ENCODE data around the gene TRIM33. TPM values are rescaled to one million over a fixed set of nuclear protein-coding genes. Genes with fewer than 3 reads are reported as not detected.
"Not testable (repeated sequence)": the region's sequence is repeated elsewhere in the genome, so short reads cannot be mapped to it uniquely, and the experiment has no call there.

Gene TRIM33
- polyA plus RNA-seq, 4 donors: 38.6 to 54.6 (median 53.3) TPM

DNA sequence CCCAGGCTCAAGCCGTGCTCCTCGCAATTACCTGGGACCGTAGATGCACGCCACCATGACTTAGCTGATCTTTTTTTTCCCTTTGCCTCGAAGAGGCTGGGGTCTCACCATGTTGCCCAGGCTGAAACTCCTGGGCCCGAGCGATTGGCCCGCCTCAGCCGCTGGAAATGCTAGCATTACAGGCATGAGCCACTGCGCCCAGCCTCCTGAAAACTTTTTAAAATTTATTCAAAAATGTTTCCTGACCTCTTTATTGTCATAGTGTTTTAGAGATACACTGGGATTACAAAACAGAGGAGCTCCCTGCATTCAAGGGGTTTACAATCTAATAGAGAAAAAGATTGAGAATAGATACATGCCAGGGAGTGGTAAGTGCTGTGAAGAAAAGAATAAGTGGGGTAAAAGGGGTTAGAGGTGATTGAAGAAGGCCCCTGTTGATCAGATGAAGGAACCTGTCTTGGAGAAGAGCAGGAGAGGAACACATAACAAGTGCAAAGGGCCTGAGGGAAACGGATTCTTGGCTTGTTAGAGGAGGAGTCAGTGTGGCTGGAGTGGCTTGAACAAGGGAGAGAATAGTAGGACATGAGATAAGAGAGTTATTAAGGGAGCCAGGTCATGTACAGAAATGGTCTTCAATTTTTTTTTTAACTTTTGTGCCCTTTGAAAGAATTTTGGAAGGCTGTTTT, 1.7 kb upstream of the TRIM33 start:
- DNase-seq (ENCODE audit: low read depth in 4 of 4, low spot score in 3 of 4): no peak

DNA sequence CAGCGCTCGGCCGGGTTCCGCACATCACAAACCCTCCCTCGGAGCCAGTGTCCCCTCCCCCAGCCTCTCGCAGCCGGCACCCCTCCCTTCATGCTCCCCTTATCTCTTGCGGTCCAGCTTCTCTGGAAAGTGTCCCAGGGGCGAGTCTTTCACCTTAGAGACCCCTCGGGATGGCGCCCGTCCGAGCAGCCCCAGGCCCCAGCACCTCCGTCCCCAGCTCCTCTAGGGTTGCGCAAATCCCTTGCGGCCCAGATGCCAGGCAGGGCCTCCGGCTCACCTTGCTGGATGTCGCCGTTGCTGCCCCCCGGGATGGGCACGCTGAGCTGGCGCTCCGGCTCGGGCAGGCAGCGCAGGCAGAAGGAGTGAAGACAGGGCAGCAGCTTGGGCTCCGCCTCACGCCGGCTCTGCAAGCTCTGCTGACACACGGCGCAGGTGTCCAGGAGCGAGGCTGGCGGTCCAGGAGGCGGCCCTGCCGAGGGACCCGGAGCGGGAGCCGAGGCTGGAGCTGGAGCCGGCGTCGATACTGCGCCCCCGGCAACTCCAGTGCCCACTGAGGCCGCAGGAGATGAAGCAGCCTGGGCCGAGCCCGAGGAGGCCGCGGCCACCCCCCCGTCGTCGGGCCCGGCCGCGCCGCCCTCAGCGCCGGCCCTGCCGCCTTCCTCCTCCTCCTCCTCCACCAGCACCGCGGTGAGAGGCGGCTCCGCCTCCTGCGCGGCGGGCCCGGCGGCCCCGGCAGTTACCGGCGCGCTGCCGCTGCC, 550 bp downstream of the TRIM33 start:
- DNase-seq (ENCODE audit: low read depth in 4 of 4, low spot score in 3 of 4): peak in 2 of 4 donors; percentile 22 to 48

- DNase-seq (ENCODE audit: low read depth in 4 of 4, low spot score in 3 of 4): peak in 1 of 4 donors; percentile 1
Measured at GRCh38 chr1:114509596-114510273, 1.3 kb downstream of the TRIM33 start.

DNA sequence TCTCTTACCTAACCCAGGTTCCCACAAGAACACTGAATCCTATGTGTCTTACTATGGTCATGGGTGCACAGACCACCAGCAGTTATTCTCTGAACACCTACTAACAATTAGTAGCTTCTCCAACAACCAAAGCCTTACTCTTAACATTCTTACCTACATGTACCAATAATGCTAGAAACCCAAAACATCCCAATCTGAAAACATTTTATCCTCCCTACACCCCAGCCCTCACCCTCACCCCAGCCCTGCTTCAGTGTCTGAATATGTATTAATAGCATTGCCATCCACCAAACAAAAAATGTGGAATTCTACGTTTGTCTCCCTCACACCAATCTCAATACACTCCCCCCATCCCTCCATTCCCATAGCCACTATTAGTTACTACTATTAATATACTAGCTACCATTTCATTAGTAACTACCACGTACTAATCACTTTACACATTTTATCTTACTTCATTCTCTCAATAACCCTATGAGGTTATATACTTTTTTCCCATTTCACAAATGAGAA, 2.6 kb downstream of the TRIM33 start:
- DNase-seq (ENCODE audit: low read depth in 4 of 4, low spot score in 3 of 4): no peak

GRCh38 chr1:114507513-114507912, 3.5 kb downstream of the TRIM33 start:
- no peak for DNase-seq (ENCODE audit: low read depth in 4 of 4, low spot score in 3 of 4)

- no peak for DNase-seq (ENCODE audit: low read depth in 4 of 4, low spot score in 3 of 4)
Measured at GRCh38 chr1:114505148-114505561, 5.8 kb downstream of the TRIM33 start.

GRCh38 chr1:114503916-114504422, 7.0 kb downstream of the TRIM33 start:
- no peak for DNase-seq (ENCODE audit: low read depth in 4 of 4, low spot score in 3 of 4)

- no peak for DNase-seq (ENCODE audit: low read depth in 4 of 4, low spot score in 3 of 4)
Measured at GRCh38 chr1:114502080-114502479, 8.9 kb downstream of the TRIM33 start.

DNA sequence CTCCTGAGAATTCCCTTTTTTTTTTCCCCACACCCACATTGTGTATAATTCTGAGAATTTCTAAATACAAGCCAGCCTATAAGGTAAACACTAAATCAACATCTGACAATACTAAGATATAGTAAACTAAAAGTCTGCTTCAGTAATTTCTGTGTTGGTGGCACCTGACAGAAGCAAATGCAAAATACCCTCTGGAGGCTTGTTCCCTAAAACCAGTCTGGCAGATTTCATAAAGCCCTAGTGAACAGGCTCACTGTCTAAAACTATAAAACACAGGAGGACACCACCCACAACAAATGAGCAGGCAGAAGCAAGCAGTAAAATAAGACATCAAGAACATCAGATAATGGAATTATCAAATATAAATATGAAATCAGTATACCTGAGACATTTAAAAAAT, 11.5 kb downstream of the TRIM33 start:
- no peak for DNase-seq (ENCODE audit: low read depth in 4 of 4, low spot score in 3 of 4)

GRCh38 chr1:114496089-114496488, 14.9 kb downstream of the TRIM33 start:
- DNase-seq (ENCODE audit: low read depth in 4 of 4, low spot score in 3 of 4): no peak

- no peak for DNase-seq (ENCODE audit: low read depth in 4 of 4, low spot score in 3 of 4)
Measured at GRCh38 chr1:114495486-114495885, 15.5 kb downstream of the TRIM33 start.

- DNase-seq (ENCODE audit: low read depth in 4 of 4, low spot score in 3 of 4): no peak
Measured at GRCh38 chr1:114492978-114493377, 18.0 kb downstream of the TRIM33 start.

DNA sequence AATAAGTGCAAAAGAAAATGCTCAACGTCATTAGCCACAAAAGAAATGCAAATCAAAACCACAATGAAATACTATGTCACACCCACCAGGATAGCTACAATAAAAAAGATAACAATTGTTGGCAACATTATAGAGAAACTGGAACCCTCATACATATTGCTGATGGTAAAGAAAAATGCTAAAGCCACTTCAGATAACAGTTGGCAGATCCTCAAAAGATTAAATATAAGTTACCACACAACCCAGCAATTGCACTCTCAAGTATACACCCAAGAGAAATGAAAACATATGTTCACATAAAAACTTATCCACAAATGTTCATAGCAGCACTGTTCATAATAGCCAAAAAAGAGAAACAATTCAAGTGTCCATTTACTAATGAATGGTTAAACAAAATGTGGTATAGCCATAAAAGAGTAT, 20.7 kb downstream of the TRIM33 start:
- no peak for DNase-seq (ENCODE audit: low read depth in 4 of 4, low spot score in 3 of 4)

DNA sequence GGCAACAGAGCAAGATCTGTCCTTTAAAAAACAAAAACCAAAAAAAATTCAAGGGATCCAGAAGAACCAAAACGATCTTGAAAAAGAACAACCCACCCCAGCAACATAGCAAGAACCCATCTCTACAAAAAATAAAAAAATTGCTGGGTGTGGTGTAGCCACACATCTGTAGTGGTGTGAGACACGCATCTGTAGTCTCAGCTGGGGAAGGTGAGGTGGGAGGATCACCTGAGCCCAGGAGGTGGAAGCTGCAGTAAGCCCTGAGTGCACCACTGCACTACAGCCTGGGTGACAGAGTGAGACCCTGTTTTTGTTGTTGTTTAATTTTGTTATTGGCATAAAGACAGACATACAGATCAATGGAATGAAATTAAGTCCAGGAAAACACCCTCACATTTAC, 22.3 kb downstream of the TRIM33 start:
- DNase-seq (ENCODE audit: low read depth in 4 of 4, low spot score in 3 of 4): no peak

- no peak for DNase-seq (ENCODE audit: low read depth in 4 of 4, low spot score in 3 of 4)
Measured at GRCh38 chr1:114485286-114485685, 25.7 kb downstream of the TRIM33 start.

DNA sequence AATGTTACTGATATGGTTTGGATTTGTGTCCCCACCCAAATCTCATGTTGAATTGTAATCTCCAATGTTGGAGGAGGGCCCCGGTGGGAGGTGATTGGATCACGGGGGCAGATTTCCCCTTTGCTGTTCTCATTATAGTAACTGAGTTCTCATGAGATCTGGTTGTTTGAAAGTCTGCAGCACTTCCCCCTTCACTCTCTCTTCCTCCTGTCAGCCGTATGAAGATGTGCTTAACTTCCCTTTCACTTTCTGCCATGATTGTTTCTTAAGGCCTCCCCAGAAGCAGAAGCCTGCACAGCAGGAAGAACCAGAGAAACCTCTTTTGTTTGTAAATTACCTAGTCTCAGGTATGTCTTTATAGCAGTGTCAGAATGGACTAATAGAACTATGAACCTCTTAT, 28.4 kb downstream of the TRIM33 start:
- DNase-seq (ENCODE audit: low read depth in 4 of 4, low spot score in 3 of 4): no peak

- not testable (repeated sequence) for DNase-seq (ENCODE audit: low read depth in 4 of 4, low spot score in 3 of 4)
Measured at GRCh38 chr1:114479636-114480035, 31.4 kb downstream of the TRIM33 start.

DNA sequence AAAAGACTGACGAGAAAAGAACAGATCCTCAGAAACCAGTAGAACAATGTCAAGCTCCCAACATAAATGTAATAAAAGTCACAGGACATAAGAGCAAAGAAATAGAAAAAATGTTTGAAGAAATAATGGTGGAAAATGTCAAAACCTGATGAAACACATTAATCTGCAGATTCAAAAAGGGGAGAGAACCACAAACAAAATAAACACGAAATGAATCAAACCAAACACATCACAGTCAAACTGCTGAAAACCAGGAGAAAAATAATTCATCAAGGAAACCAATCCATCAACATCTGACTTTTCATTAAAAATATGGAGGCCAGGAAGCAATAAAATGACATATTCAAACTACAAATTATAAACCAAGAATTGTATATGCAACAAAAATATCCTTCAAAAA, 31.9 kb downstream of the TRIM33 start:
- no peak for DNase-seq (ENCODE audit: low read depth in 4 of 4, low spot score in 3 of 4)

DNA sequence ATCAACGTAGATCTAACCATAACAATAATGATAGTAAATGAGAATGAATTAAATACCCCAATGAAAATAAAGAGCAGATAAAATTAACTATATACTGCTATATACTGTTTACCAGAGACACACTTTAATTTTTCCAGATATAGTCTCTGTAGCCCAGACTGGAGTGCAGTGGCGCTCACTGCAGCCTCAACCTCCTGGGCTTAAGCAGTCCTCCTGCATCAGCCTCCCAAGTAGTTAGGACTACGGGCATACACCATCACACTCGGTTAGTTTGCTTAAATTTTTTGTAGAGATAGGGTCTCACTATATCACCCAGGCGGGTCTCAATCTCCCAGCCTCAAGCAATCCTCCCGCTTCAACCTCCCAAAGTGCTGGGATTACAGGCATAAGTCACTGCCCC, 37.2 kb downstream of the TRIM33 start:
- DNase-seq (ENCODE audit: low read depth in 4 of 4, low spot score in 3 of 4): no peak

- no peak for DNase-seq (ENCODE audit: low read depth in 4 of 4, low spot score in 3 of 4)
Measured at GRCh38 chr1:114472408-114472807, 38.6 kb downstream of the TRIM33 start.

GRCh38 chr1:114470681-114471080, 40.3 kb downstream of the TRIM33 start:
- DNase-seq (ENCODE audit: low read depth in 4 of 4, low spot score in 3 of 4): no peak
